GM21723 (cell line): ENCODE results near the gene EDIL3.

Source experiments
- ATAC-seq: cut with Tn5 transposase; IDR thresholded peaks from one replicate; pipeline ENCODE4 v1.9.1; 2021; ENCODE audit warnings: mild to moderate bottlenecking, moderate library complexity; ENCODE audit not compliant: unreplicated experiment

EDIL3 gene

GRCh38 chr5:83972909-83973308 lies 411.8 kb downstream of the EDIL3 start:
- no peak for ATAC-seq

- no peak for ATAC-seq
These were observed 412.4 kb downstream of the EDIL3 start for GRCh38 chr5:83972236-83972635.

GRCh38 chr5:83967417-83967816 lies 417.3 kb downstream of the EDIL3 start:
- ATAC-seq = no peak

- no peak for ATAC-seq
These were observed 419.2 kb downstream of the EDIL3 start for GRCh38 chr5:83965441-83965840.

- no peak for ATAC-seq
These were observed 420.4 kb downstream of the EDIL3 start for GRCh38 chr5:83964271-83964670.

GRCh38 chr5:83957188-83957587 lies 427.5 kb downstream of the EDIL3 start:
- ATAC-seq = no peak

- no peak for ATAC-seq
These were observed 428.3 kb downstream of the EDIL3 start for GRCh38 chr5:83956386-83956785.

GRCh38 chr5:83955916-83956315 lies 428.8 kb downstream of the EDIL3 start:
- ATAC-seq = no peak

- no peak for ATAC-seq
These were observed 436.9 kb downstream of the EDIL3 start for GRCh38 chr5:83947763-83948162.

- ATAC-seq = no peak
These were observed 438.2 kb downstream of the EDIL3 start for GRCh38 chr5:83946516-83946915.

- no peak for ATAC-seq
These were observed 442.5 kb downstream of the EDIL3 start for GRCh38 chr5:83942155-83942554.

- ATAC-seq = no peak
These were observed 446.8 kb downstream of the EDIL3 start for GRCh38 chr5:83937837-83938236.

GRCh38 chr5:83931969-83932368 lies 452.7 kb downstream of the EDIL3 start:
- no peak for ATAC-seq

GRCh38 chr5:83927140-83927733 lies 457.4 kb downstream of the EDIL3 start:
- peak; percentile 67 for ATAC-seq

- ATAC-seq = no peak
These were observed 458.7 kb downstream of the EDIL3 start for GRCh38 chr5:83925955-83926337.

GRCh38 chr5:83925321-83925954 lies 459.2 kb downstream of the EDIL3 start:
- no peak for ATAC-seq

GRCh38 chr5:83924891-83925290 lies 459.8 kb downstream of the EDIL3 start:
- ATAC-seq = no peak

- ATAC-seq = no peak
These were observed 460.5 kb downstream of the EDIL3 start for GRCh38 chr5:83924171-83924570.

- ATAC-seq = no peak
These were observed 462.0 kb downstream of the EDIL3 start for GRCh38 chr5:83922699-83923098.

GRCh38 chr5:83921666-83922193 lies 462.9 kb downstream of the EDIL3 start:
- no peak for ATAC-seq

- ATAC-seq = no peak
These were observed 465.3 kb downstream of the EDIL3 start for GRCh38 chr5:83919071-83920041.
